ENCODE results near the gene NBEAL1.

DNA sequence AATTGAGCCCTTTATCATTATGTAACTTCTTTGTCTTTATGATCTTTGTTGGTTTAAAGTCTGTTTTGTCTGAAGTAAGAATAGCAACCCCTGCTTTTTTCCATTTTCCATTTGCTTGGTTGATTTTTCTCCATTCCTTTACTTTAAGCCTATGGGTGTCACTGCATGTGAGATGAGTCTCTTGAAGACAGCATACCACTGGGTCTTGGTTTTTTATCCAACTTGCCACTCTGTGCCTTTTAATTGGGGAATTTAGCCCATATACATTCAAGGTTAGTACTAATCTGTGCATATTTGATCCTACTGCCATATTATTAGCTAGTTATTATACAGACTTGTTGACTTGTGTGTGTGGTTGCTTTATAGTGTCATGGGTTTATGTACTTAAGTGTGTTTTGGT is 89.6 kb downstream of the NBEAL1 start:
- TF ChIP-seq, protein P1, sequence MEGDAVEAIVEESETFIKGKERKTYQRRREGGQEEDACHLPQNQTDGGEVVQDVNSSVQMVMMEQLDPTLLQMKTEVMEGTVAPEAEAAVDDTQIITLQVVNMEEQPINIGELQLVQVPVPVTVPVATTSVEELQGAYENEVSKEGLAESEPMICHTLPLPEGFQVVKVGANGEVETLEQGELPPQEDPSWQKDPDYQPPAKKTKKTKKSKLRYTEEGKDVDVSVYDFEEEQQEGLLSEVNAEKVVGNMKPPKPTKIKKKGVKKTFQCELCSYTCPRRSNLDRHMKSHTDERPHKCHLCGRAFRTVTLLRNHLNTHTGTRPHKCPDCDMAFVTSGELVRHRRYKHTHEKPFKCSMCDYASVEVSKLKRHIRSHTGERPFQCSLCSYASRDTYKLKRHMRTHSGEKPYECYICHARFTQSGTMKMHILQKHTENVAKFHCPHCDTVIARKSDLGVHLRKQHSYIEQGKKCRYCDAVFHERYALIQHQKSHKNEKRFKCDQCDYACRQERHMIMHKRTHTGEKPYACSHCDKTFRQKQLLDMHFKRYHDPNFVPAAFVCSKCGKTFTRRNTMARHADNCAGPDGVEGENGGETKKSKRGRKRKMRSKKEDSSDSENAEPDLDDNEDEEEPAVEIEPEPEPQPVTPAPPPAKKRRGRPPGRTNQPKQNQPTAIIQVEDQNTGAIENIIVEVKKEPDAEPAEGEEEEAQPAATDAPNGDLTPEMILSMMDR (conservative IDR thresholded peaks at IDR 0.05; ENCODE audit: low read depth in 2 of 2), result no peak
- TF ChIP-seq REST (IDR thresholded peaks at IDR 0.05; ENCODE audit: unreplicated experiment) (no peak), JUNB (IDR thresholded peaks at IDR 0.05; ENCODE audit: unreplicated experiment) (no peak), EZH2phosphoT487 (IDR thresholded peaks at IDR 0.05; ENCODE audit: unreplicated experiment) (no peak), NANOG (IDR thresholded peaks at IDR 0.05; ENCODE audit: borderline replicate concordance) (no peak)
- TF ChIP-seq, protein P2, sequence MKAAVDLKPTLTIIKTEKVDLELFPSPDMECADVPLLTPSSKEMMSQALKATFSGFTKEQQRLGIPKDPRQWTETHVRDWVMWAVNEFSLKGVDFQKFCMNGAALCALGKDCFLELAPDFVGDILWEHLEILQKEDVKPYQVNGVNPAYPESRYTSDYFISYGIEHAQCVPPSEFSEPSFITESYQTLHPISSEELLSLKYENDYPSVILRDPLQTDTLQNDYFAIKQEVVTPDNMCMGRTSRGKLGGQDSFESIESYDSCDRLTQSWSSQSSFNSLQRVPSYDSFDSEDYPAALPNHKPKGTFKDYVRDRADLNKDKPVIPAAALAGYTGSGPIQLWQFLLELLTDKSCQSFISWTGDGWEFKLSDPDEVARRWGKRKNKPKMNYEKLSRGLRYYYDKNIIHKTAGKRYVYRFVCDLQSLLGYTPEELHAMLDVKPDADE (IDR thresholded peaks at IDR 0.05), result no peak

Data from GM23338 (cell line).